Gastrocnemius medialis (tissue), 4 donors: ENCODE results near the gene TMIGD1.

Source experiments
- CTCF ChIP-seq, 5 experiments: fragments of 450-650 bp in 3 of 5; fragments of 200-600 bp in 2 of 5; sonication (generic) in 2 of 5; IDR thresholded peaks in 4 of 5; conservative IDR thresholded peaks in 1 of 5; 1 replicate in 4 of 5; 2 replicates in 1 of 5; pipeline ENCODE4 v1.5.1; 2016 to 2019; ENCODE audit warnings: antibody characterized with exemption in 5 of 5, mild to moderate bottlenecking in 3 of 5, moderate library complexity in 3 of 5
- POLR2A ChIP-seq, 2 donors: fragments of 450-650 bp; IDR thresholded peaks; one replicate each; pipeline ENCODE4 v1.6.1; 2017; ENCODE audit warnings: antibody characterized with exemption in 2 of 2, mild to moderate bottlenecking in 2 of 2, moderate library complexity in 2 of 2

- TF ChIP-seq CTCF (IDR thresholded peaks at IDR 0.05 in 4 of 5, conservative IDR thresholded peaks at IDR 0.05 in 1 of 5) (no peak), POLR2A (IDR thresholded peaks at IDR 0.05) (no peak)
These were observed 59.0 kb downstream of the TMIGD1 start for GRCh38 chr17:30274887-30275286.
